Thyroid gland (tissue), 4 donors: ENCODE data around the gene BCL6. TPM values are rescaled to one million over a fixed set of nuclear protein-coding genes. Genes with fewer than 3 reads are reported as not detected.

ENCODE experiments used
- DNase-seq, 2 donors: peaks; one replicate each; pipeline ENCODE4 v3.0.0-alpha.2; 2019
- H3K27ac ChIP-seq, 3 donors: fragments of 200-600 bp; sonication (generic); 1 replicate in 2 of 3; 2 replicates in 1 of 3; pipeline ENCODE4 v1.5.1; 2016 to 2019; ENCODE audit warnings: mild to moderate bottlenecking in 1 of 3, moderate library complexity in 1 of 3
- H3K27me3 ChIP-seq: fragments of 200-600 bp; sonication (generic); one replicate; pipeline ENCODE4 v1.5.1; 2019
- H3K36me3 ChIP-seq, 2 donors: fragments of 200-600 bp; sonication (generic); one replicate each; pipeline ENCODE4 v1.5.1; 2016 to 2019
- H3K4me1 ChIP-seq, 2 donors: fragments of 200-600 bp; sonication (generic); one replicate each; pipeline ENCODE4 v1.5.1; 2017 to 2019
- H3K4me3 ChIP-seq, 3 donors: fragments of 200-600 bp; sonication (generic); replicated peaks in 1 of 3; 1 replicate in 2 of 3; 2 replicates in 1 of 3; pipeline ENCODE4 v1.5.1; 2016; ENCODE audit warnings: mild to moderate bottlenecking in 1 of 3
- H3K9me3 ChIP-seq: fragments of 200-600 bp; sonication (generic); one replicate; pipeline ENCODE4 v1.5.1; 2017
- POLR2A ChIP-seq, 2 donors: fragments of 450-650 bp; IDR thresholded peaks; one replicate each; pipeline ENCODE4 v1.6.1; 2017; ENCODE audit warnings: antibody characterized with exemption in 2 of 2, mild to moderate bottlenecking in 2 of 2, moderate library complexity in 1 of 2
- WGBS, 2 donors: methylation state at CpG; one replicate each; pipeline ENCODE4 v1.1.5; 2017; 5-methylcytosine and 5-hydroxymethylcytosine counted together
- intact Hi-C: fragments of 100-400 bp; cut with DNase I; formaldehyde crosslinking; loops from one replicate; pipeline ENCODE4 v1.15.1; 2023
- total RNA-seq, 4 donors: library from RNA; depleted of rRNA; stranded (reverse); fragments of >200 nt; gene quantifications; one replicate each; pipeline ENCODE4 v1.2.3, GENCODE V29; 2016
- TF ChIP-seq, protein P1 (sequence below), 6 experiments: fragments of 200-600 bp in 3 of 6; fragments of 450-650 bp in 3 of 6; sonication (generic) in 3 of 6; IDR thresholded peaks; one replicate each; pipeline ENCODE4 v1.5.1; 2016 to 2019; ENCODE audit warnings: antibody characterized with exemption in 6 of 6, mild to moderate bottlenecking in 2 of 6, inconsistent platforms in 1 of 6, moderate library complexity in 1 of 6

Gene BCL6
- 100 to 1,000 TPM in 1 of 4 donors, 10 to 100 TPM in 3; 40.3 to 109 (median 67.2) TPM for total RNA-seq

DNA sequence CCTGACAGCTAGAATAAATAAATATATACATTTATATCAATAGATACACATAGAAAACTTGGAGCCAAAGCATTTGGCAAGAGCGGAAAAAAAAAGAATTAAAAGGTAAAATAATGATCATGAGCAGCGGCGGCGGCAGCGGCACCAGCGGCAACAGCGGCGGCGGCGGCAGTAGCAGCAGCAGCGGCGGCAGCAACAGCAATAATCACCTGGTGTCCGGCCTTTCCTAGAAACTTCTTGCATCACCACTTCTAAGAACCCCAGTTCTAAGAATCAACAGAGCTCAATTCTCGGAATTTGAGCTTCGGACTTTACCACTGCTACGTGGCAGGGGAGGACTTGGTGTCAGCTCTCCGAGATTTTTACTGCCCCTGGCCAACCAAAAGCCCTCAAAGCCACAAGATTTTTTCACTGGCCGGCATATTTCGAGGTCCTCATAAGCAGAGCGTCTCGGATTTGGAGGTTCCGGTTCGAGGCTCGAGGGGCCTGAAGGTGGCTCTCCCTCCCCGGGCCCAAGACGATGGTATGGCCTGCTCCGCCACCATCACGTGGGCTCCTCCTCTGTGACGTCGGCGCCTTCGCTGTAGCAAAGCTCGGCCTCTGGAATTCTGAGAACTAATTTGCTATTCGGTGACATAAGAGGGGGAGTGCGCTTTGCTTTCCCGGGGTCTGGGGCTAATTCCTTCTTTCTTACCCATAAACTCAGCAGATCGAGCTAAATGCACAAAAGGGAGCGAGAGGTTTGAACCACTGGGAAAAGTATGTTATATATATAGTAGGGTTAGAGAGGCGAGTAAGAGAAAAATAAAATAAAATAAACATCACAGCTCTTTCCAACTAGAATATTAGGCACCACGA lies at the start of gene BCL6:
Gene BCL6, minus strand, starts transcription at position 268 of the 858 bp plus-strand sequence. CDS start 11,775 bp downstream, outside the sequence.
- Histone ChIP-seq H3K27ac (peak within 1 kb of the TSS; percentile 97 to 100 (median 100)), H3K27me3 (no peaks in the 10 kb centered on the region), H3K36me3 (no peaks in the 10 kb centered on the region), H3K9me3 (no peaks in the 10 kb centered on the region), H3K4me3 (peak within 1 kb of the TSS; percentile 69 to 87 (median 72)), H3K4me1 (peaks cover 33 to 44% of the 10 kb centered on the region in 2 donors)
- peak; percentile 94 for DNase-seq
- 0 to 1% methylated on average over 28 to 35 of the region's 40 CpGs for WGBS, 2 donors
- TF ChIP-seq, protein P1, sequence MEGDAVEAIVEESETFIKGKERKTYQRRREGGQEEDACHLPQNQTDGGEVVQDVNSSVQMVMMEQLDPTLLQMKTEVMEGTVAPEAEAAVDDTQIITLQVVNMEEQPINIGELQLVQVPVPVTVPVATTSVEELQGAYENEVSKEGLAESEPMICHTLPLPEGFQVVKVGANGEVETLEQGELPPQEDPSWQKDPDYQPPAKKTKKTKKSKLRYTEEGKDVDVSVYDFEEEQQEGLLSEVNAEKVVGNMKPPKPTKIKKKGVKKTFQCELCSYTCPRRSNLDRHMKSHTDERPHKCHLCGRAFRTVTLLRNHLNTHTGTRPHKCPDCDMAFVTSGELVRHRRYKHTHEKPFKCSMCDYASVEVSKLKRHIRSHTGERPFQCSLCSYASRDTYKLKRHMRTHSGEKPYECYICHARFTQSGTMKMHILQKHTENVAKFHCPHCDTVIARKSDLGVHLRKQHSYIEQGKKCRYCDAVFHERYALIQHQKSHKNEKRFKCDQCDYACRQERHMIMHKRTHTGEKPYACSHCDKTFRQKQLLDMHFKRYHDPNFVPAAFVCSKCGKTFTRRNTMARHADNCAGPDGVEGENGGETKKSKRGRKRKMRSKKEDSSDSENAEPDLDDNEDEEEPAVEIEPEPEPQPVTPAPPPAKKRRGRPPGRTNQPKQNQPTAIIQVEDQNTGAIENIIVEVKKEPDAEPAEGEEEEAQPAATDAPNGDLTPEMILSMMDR (IDR thresholded peaks at IDR 0.05): peak in 1 of 6 experiments; percentile 27
- peak; percentile 94 to 95 for TF ChIP-seq POLR2A (IDR thresholded peaks at IDR 0.05)
- intact Hi-C loops: loop anchor here (10.0 kb wide), 1 partner anchor 879 kb away; no protein-coding TSS in a partner anchor

DNA sequence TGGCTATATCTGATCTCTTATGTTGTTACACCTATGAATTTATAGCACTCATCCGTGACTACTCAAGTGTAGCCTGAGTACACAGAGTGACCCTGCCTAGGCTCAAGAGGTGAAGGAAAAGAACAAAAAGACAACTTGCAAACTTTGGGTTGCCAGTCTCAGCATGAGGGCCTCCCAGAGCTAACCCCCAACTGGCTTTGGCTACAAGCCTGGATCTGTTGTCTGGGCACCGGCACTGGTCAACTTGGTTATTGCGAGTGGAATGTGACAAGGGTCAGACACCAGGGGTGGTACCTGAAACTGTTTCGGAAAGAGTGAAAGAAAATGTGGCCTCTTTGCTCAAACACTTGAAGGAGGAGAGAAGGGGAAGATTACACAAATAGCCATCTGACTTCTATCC lies 49.5 kb upstream of the BCL6 start:
- no peak overlapping the region for H3K27ac ChIP-seq
- intact Hi-C loops: no loop called here
- no peaks in the 10 kb centered on the region for H3K36me3 ChIP-seq
- DNase-seq: peak; percentile 54 to 60
- peaks cover 11 to 19% of the 10 kb centered on the region in 2 donors for H3K4me1 ChIP-seq
- H3K27me3 ChIP-seq: no peaks in the 10 kb centered on the region
- no peak overlapping the region for H3K4me3 ChIP-seq
- 44 to 46% methylated on average over 4 of the region's 4 CpGs for WGBS, 2 donors
- H3K9me3 ChIP-seq: no peaks in the 10 kb centered on the region
- TF ChIP-seq, protein P1 (IDR thresholded peaks at IDR 0.05): peak in 1 of 6 experiments; percentile 8
- no peak for TF ChIP-seq POLR2A (IDR thresholded peaks at IDR 0.05)

DNA sequence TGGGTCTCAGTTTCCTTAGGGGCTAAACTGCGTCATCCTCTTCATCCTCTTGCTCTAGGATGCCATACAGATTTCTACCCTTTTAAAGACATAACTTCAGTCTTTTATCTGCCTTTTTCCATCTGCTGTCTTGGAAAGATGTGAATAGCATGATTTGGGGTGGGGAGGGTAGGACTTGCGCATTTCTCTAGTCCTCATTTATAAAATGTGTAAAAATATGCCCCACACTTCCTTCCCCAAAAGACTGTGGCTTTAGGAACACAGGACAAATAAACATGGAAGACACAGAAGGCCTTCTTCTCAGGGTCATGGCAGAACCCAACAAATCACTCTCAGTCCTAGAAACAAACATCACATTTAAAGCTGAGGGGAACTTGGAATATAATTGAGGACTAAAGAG lies 48.4 kb upstream of the BCL6 start:
- no peak overlapping the region for H3K27ac ChIP-seq
- intact Hi-C loops: no loop called here
- no peak for TF ChIP-seq POLR2A (IDR thresholded peaks at IDR 0.05)
- TF ChIP-seq, protein P1 (IDR thresholded peaks at IDR 0.05): no peak
- H3K4me1 ChIP-seq: peaks cover 9 to 15% of the 10 kb centered on the region in 2 donors
- 95 to 97% methylated on average over 2 of the region's 2 CpGs for WGBS, 2 donors
- no peak overlapping the region for H3K4me3 ChIP-seq
- no peaks in the 10 kb centered on the region for H3K36me3 ChIP-seq
- no peak for DNase-seq
- H3K27me3 ChIP-seq: no peaks in the 10 kb centered on the region
- no peaks in the 10 kb centered on the region for H3K9me3 ChIP-seq

DNA sequence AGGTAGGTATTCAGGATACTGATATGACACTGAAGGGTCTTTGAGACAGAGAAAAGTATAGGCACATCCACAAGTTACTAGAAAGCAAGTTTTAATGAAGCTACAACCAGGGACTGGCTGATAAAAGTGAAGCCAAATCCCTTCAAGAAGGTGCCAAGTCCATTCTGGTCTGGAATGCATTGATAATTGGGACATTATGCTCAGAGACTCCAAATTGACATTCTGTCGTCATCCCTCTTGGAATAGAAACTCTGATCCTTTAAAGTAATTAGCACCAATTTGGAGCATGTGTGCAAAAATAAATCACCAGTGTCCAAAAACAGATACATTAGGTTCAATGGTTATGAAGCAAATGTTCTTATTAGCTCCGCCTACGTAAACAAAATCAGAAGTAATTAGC lies 47.3 kb upstream of the BCL6 start:
- intact Hi-C loops: no loop called here
- H3K9me3 ChIP-seq: no peaks in the 10 kb centered on the region
- no peaks in the 10 kb centered on the region for H3K36me3 ChIP-seq
- H3K4me3 ChIP-seq: no peak overlapping the region
- H3K27ac ChIP-seq: no peak overlapping the region
- H3K4me1 ChIP-seq: peaks cover 9 to 15% of the 10 kb centered on the region in 2 donors
- no peaks in the 10 kb centered on the region for H3K27me3 ChIP-seq
- DNase-seq: no peak
- TF ChIP-seq, protein P1 (IDR thresholded peaks at IDR 0.05): no peak
- TF ChIP-seq POLR2A (IDR thresholded peaks at IDR 0.05): no peak
- WGBS, 2 donors: 86 to 91% methylated on average over 3 of the region's 3 CpGs

DNA sequence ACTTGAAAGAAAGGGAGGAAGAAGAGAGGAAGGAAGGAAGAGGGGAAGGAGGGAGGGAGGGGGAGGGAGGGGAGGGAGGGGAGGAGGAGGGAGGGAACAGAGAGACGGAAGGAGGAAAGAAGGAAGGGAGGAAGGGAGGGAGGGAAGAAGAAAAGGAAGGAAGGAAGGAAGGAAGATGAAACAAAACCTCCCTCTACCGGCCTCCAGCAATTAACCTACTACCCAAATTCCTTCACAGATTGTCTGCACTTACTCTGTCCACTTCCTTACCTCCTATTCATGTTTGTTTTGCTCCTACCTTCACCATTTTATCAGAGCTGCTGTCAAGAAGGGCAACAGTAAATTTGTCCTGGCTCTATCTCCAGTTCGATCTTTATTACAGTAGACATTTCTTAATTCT lies 44.6 kb upstream of the BCL6 start:
- DNase-seq: no peak
- intact Hi-C loops: no loop called here
- Histone ChIP-seq H3K27ac (no peak overlapping the region), H3K4me3 (no peak overlapping the region), H3K27me3 (no peaks in the 10 kb centered on the region), H3K9me3 (no peaks in the 10 kb centered on the region), H3K4me1 (peaks cover 2 to 4% of the 10 kb centered on the region in 2 donors), H3K36me3 (no peaks in the 10 kb centered on the region)
- TF ChIP-seq, protein P1 (IDR thresholded peaks at IDR 0.05): no peak
- 65 to 81% methylated on average over 3 of the region's 3 CpGs for WGBS, 2 donors
